NCI-H82 treated with DMSO at 0.1 percent for 48 hours (cell line): ENCODE data around the gene NPEPL1.
"Not testable (repeated sequence)": the region's sequence is repeated elsewhere in the genome, so short reads cannot be mapped to it uniquely, and the experiment has no call there.

ENCODE experiments used
- DNase-seq: peaks from one replicate; lab custom pipeline; 2025; ENCODE audit not compliant: unreplicated experiment; lab: John Stamatoyannopoulos, UW

Gene NPEPL1

DNA sequence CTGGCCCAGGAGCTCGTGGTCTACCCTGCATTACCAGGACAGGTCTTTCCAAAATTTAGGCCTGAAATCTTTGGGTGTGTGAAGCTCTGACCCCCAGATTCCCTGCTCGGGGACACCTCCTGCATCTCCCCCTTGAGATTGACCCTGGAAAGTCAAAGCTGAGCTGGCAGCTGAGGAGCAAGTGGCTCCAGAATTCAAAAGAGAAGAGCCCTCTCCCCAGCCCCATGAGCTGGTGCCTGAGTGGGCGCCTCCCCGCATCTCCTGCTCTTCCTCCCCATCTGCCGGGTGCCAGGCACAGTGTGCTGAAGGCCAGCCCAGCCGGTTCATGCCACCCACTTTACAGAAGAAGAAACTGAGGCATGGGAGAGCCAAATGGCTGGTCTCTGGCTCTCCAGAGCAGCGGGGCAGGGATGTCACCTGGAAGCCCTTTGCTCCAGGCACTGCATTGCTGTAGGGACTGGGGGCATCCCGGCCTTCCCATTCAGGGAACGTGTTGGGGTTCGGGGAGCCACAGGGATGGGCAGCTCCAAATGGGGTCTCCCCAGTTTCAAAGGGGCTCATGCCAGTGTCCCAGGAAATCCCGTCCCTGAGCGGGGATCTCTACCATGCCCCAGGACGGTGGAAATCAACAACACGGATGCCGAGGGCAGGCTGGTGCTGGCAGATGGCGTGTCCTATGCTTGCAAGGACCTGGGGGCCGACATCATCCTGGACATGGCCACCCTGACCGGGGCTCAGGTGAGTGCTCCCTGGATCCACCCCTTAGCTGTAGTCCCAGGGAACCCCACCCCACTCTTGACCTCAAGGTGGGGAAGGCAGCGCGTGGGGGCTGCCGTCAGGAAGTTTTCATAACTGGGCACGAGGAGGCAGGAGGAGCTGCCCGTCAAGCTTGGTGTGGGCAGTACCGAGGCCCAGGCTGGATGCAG lies 20.5 kb downstream of the NPEPL1 start:
- no peak for DNase-seq

DNA sequence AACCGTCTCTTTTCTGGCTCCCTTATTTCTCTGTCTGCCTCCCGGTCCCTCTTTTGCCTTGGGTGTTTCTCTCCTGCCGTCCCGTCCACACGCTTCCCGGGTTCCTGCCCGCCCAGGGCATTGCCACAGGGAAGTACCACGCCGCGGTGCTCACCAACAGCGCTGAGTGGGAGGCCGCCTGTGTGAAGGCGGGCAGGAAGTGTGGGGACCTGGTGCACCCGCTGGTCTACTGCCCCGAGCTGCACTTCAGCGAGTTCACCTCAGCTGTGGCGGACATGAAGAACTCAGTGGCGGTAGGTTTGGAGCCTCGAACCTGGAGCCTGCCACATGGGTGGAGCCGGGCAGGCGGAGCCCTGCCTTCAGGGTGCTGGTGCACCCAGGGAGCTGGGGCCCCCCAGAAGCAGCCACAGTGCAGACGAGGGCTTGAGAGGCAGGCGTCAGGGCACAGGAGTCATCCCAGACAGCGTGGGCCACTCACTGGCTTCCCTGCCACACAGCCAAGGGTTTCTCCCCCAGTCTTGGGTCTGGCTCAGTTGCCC lies 21.3 kb downstream of the NPEPL1 start:
- DNase-seq = no peak

- DNase-seq = no peak
These were observed 21.8 kb downstream of the NPEPL1 start for GRCh38 chr20:58714340-58714922.

DNA sequence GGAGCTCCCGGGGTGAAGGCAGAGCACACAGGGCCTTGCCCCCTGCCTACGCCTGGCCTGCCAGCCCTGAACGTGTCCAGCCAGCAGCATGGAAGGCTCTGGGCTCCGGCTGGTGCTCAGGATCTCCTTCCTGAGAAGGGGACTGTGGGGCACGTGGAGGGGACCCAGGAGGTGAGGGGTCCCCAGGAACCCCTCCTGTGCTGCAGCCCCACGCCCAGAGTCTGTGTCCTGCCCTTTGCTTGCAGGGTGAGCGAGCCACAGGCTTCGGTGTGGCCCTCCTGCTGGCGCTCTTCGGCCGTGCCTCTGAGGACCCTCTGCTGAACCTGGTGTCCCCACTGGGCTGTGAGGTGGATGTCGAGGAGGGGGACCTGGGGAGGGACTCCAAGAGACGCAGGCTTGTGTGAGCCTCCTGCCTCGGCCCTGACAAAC lies 22.3 kb downstream of the NPEPL1 start:
- DNase-seq = no peak

DNA sequence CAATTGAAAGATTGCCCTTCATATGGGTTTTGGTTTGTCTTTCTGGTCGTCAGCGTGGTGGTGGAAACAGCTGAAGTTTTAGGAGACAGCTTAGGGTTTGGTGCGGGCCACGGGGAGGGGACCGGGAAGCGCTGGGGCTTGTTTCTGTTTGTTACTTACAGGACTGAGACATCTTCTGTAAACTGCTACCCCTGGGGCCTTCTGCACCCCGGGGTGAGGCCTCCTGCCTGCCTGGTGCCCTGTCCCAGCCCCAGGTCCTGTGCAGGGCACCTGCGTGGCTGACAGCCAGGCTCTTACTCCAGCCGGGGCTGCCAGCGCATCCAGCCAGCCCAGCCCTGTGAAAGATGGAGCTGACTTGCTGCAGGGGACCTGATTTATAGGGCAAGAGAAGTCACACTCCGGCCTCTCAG lies 22.8 kb downstream of the NPEPL1 start:
- DNase-seq = no peak

- no peak for DNase-seq
These were observed 23.3 kb downstream of the NPEPL1 start for GRCh38 chr20:58715801-58716475.

DNA sequence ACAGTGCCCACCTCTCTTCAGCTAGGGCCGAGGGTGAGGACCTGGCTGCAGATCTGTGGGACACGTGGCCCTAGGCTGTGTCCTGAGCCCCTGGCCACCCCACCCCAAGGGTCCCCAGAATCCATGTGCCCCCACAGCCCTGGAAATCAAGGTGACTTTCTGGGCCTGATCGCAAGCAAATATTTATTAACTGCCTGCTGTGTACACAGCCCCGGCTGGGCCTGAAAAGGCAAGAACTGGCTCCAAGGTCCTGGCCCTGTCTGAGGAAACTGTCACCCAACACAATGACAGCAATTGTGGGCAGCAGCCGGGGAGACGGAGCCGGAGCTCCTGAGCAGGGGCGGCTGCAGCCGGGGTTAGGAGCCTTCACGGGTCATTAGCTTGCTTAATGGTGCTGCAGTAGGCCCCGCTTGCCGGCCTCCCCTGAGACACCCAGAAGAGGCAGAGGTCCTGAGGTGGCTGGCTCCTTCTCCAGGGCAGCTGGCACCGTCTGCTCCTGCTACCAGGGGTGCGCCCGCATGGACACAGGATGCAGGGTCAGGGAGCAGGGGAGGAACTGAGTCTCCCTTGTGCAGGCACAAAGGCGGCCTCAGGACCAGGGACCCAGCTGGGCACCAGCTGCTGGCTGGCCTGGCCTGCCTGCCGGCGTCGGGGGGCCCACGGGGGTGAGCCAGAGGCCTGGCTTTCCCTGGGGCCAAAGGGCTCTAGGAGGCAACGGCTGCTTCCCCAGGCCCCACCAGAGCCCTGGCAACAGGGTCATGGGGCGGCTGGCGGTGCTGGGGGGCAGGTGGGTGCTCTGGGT lies 24.1 kb downstream of the NPEPL1 start:
- DNase-seq = no peak

- no peak for DNase-seq
These were observed 24.9 kb downstream of the NPEPL1 start for GRCh38 chr20:58717278-58718091.

DNA sequence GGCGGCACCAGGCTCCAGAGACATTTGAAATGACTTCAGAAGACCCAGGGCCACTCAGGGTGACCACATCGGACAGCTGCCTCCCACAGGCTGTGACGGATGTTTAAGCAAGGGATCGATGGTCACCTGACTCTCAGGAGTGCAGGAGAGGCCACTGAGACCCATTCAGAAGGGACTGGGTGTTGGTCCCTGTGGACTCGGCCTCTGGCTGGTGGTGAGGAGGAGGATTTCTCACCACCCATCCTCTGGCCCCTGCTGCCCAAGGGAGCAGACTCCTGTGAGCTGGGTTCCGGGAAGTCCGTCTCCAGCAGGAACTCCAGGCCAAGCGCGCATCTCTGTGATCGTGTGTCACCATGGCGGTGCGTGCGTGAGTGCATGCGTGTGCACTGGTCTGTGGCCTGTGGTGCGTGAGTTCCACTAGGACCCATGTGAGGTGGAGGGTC lies 25.5 kb downstream of the NPEPL1 start:
- no peak for DNase-seq

GRCh38 chr20:58718729-58719128 lies 26.1 kb downstream of the NPEPL1 start:
- DNase-seq = no peak

DNA sequence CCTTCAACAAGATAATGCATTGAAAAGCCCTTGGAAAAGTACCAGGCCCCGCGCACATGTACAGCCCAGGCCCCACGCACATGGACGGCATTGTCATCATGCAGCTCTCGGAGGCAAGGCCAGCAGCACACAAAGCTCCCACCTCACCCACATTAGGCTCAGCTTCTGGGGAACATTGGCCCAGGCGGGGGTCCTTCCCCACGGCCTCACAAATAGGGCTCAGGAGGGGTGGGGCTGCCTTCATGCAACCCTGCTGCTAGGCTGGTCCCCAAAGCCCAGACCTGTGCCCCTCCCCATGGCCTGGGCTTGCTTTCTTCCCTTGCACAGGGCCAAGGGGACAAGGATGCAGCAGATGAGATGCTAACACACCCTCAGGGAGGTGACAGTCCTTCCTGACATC lies 26.7 kb downstream of the NPEPL1 start:
- no peak for DNase-seq

DNA sequence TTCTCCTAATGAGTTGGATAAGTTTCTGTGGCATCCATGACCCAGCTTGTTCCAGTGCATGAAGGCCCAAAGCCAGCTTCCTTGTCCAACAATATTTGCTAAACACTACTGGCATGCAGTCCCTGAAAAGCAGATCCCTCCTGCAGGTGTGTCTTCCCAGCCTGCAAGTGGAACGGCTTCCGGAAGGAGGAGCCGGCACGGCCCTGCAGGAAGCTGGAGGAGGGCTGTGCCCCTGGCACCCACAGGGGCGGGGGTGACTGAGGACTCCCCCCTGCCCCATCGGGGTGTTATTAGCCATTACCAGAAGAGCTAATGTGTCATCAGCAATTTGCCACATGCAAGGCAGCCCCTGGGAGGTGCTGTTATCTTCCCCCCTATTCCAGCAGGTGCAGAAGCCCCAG lies 27.4 kb downstream of the NPEPL1 start:
- DNase-seq = no peak

DNA sequence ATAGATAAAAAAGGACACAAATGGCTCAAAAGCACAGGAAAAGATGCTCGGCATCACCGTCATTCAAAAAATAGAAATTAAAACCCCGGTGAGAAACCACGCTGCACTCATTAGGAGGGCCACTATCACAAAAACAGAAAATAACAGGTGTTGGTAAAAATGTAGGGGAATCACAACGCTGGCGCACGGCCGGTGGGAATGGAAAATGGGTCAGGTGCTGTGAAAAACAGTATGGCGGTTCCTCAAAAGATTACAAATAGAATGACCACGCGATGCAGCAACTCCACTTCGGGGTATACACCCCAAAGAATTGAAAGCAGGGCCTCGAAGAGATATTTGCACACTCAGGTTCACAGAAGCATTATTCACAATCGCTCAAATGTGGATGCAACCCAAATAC lies 28.3 kb downstream of the NPEPL1 start:
- DNase-seq = no peak

GRCh38 chr20:58721951-58722778 lies 29.6 kb downstream of the NPEPL1 start:
- DNase-seq = no peak

DNA sequence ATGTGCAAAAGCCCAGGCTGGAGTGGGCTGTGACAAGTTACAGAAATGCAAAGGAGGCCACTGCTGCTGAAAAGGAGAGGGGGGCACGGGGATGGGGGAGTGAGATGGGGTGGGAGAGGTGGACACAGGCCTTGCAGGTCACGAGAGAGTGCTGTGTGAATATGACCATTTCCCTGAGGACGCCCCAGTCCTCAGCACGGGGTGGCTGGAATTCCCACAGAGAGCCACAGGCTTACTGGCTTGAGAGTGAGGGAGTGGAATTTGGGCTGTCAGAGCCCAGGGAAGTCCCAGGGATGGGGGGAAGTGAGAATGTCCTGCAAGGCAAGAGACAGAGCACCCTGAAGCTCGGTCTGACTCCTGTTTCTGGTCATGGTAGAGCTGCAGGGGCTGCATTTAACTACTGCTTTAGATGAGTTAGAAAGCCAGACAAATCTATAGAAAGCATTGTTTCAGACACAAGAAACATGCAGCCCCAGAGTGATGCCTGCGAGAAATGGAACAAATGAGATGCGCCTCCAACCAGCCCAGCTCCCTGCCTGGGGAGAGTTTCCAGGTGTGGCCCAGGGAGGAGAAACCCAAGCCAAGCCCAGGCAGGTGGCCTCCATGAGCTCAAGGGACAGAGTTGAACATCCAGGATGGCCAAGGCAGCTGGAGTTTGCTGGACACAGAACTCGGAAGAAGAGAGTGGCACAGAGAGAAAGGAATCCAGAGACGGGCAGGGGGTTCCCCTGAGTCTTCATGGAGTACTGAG lies 30.5 kb downstream of the NPEPL1 start:
- DNase-seq = no peak

- DNase-seq = no peak
These were observed 31.0 kb downstream of the NPEPL1 start for GRCh38 chr20:58723628-58723984.

- not testable (repeated sequence) for DNase-seq
These were observed 33.6 kb downstream of the NPEPL1 start for GRCh38 chr20:58726156-58726555.

GRCh38 chr20:58731192-58731591 lies 38.6 kb downstream of the NPEPL1 start:
- no peak for DNase-seq
